WERI-Rb-1 (cell line): ENCODE results near the gene DUSP3.

Source experiments
- DNase-seq: peaks from one replicate; pipeline ENCODE4 v3.0.0-alpha.2; 2020
- H3K27ac ChIP-seq: fragments of 250-450 bp; sonication (Bioruptor Pico); 2 replicates; pipeline ENCODE4 v1.5.1; 2020; ENCODE audit warnings: mild to moderate bottlenecking, moderate library complexity
- H3K27me3 ChIP-seq: fragments of 250-450 bp; sonication (Bioruptor Pico); 2 replicates; pipeline ENCODE4 v1.5.1; 2021; ENCODE audit warnings: mild to moderate bottlenecking, low read depth, moderate library complexity; ENCODE audit not compliant: insufficient read depth, severe bottlenecking
- H3K36me3 ChIP-seq: fragments of 250-450 bp; sonication (Bioruptor Pico); 2 replicates; pipeline ENCODE4 v1.5.1; 2020; ENCODE audit warnings: mild to moderate bottlenecking, moderate library complexity
- H3K4me3 ChIP-seq: 2 replicates; pipeline ENCODE4 v1.5.1; 2011; ENCODE audit warnings: low read depth, mild to moderate bottlenecking, control low read depth, low read length
- H3K9me3 ChIP-seq: fragments of 250-450 bp; sonication (Bioruptor Pico); 2 replicates; pipeline ENCODE4 v1.5.1; 2021; ENCODE audit warnings: mild to moderate bottlenecking, moderate library complexity; ENCODE audit not compliant: severe bottlenecking
- CTCF ChIP-seq: IDR thresholded peaks from 2 replicates; pipeline ENCODE4 v1.5.1; 2011; ENCODE audit warnings: low read depth, mild to moderate bottlenecking, control low read depth, inconsistent platforms, low read length

The DUSP3 gene

GRCh38 chr17:43814714-43815113 lies 35.9 kb upstream of the DUSP3 start:
- Histone ChIP-seq H3K27ac (no peak overlapping the region), H3K27me3 (no peaks in the 10 kb centered on the region), H3K4me3 (no peak overlapping the region), H3K36me3 (peaks cover 46% of the 10 kb centered on the region), H3K9me3 (no peaks in the 10 kb centered on the region)
- no peak for TF ChIP-seq CTCF
- DNase-seq, result no peak

GRCh38 chr17:43814026-43814425 lies 35.2 kb upstream of the DUSP3 start:
- peaks cover 49% of the 10 kb centered on the region for H3K36me3 ChIP-seq
- DNase-seq, result no peak
- H3K27me3 ChIP-seq, result no peaks in the 10 kb centered on the region
- no peaks in the 10 kb centered on the region for H3K9me3 ChIP-seq
- peak; percentile 30; the same call in 1 of the 2 replicates for TF ChIP-seq CTCF
- H3K4me3 ChIP-seq, result no peak overlapping the region
- no peak overlapping the region for H3K27ac ChIP-seq

GRCh38 chr17:43813386-43813785 lies 34.6 kb upstream of the DUSP3 start:
- H3K36me3 ChIP-seq, result peaks cover 55% of the 10 kb centered on the region
- H3K27ac ChIP-seq, result no peak overlapping the region
- no peak for DNase-seq
- H3K9me3 ChIP-seq, result no peaks in the 10 kb centered on the region
- no peaks in the 10 kb centered on the region for H3K27me3 ChIP-seq
- TF ChIP-seq CTCF, result no peak
- H3K4me3 ChIP-seq, result no peak overlapping the region

- H3K9me3 ChIP-seq, result no peaks in the 10 kb centered on the region
- H3K4me3 ChIP-seq, result no peak overlapping the region
- DNase-seq, result no peak
- H3K36me3 ChIP-seq, result peaks cover 62% of the 10 kb centered on the region
- TF ChIP-seq CTCF, result no peak
- H3K27me3 ChIP-seq, result no peaks in the 10 kb centered on the region
- no peak overlapping the region for H3K27ac ChIP-seq
These were observed 33.9 kb upstream of the DUSP3 start for GRCh38 chr17:43812396-43813265.

- no peak overlapping the region for H3K4me3 ChIP-seq
- no peak overlapping the region for H3K27ac ChIP-seq
- no peaks in the 10 kb centered on the region for H3K27me3 ChIP-seq
- H3K36me3 ChIP-seq, result peaks cover 72% of the 10 kb centered on the region
- no peak for TF ChIP-seq CTCF
- no peak for DNase-seq
- H3K9me3 ChIP-seq, result no peaks in the 10 kb centered on the region
These were observed 32.0 kb upstream of the DUSP3 start for GRCh38 chr17:43810823-43811222.
